EH (cell line): ENCODE results near the gene SYCP2.
A peak's percentile ranks its signal among the peaks of the same experiment; 100 is the strongest.
"Not testable (repeated sequence)": the region's sequence is repeated elsewhere in the genome, so short reads cannot be mapped to it uniquely, and the experiment has no call there.

Experiments used
- DNase-seq: peaks from one replicate; pipeline ENCODE4 v3.0.0-alpha.2; 2015; ENCODE audit warnings: low read depth

The SYCP2 gene

DNA sequence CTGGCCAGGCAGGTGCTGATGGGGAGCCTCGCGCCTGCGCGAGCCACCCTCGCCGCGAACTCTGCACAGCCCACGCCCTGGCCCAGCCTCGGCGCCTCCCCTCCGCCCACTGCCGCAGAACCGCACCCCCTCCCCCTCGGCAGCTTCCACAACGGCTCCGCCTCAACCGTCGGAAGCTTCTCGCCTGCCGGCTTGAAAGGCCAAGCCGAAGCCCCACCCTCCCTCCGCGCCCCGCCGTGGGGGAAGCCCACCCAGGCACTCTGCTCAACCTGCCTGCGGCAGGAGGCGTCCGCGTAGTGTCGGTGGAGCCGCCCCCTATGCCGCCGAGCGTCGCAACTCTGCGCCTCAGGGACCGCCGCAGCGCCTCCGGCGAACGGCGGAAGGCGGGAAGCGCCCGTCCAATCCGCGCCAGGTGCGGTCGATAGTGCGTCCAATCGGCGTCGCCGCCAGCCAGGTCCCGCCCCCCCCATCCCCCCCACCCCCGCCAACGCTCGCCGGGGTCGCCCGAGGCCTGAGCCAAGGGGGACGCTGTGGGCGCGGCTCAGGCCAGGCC lies at the start of gene SYCP2:
TSS of gene SYCP2 (minus strand) at position 342 of the 553 bp plus-strand sequence. CDS start 11,224 bp downstream, outside the sequence.
- DNase-seq: peak; percentile 63

GRCh38 chr20:59983076-59983475 lies 49.6 kb upstream of the SYCP2 start:
- DNase-seq: no peak

DNA sequence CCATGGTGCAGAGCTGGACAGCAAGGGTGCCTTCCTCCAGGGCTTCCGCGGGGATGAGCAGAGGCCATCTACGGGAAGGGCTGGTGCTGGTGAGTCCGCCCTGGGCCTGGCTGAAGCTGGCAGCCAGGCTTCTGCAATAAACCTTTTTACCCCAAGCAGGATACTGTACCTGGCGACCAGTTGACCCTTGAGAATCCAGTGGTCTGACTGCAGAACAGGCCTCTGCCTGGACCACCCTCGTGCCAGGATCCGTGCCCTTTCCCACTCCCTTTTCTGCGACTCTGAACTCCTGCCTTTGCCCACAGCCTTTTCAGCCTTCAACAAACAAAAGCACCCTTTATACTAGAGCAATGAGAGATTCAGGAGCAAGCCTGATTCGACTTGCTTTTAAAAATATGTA lies 43.6 kb upstream of the SYCP2 start:
- no peak for DNase-seq

DNA sequence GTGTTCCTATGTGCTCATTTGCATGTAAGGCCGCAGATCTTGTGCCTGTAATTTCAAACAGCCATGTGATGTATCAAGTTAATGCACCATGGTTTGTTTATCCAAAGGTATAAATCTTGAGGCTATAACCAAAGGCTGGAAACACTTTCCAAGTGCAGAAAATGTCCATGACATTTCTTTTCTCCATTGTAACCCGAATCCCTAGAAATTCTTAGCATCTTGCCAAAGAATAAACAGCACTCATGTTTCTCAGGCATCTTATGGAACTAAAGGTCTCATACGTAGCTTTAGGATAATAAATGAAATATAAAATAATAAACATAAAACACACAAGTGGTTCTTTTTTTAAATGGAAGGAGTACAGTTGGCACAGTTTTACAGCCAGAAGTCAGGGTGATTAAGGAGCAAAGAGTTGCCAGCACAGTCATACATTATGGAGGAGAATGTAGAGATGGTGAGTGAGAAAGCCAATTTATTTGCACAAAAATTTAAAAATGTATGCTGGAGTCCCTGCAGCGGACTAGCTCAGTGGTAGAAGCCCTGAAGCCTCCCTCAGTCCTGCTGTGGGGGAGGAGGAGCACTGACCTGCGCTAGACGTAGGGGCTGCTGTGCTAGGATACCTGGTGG lies 42.8 kb upstream of the SYCP2 start:
- no peak for DNase-seq

DNA sequence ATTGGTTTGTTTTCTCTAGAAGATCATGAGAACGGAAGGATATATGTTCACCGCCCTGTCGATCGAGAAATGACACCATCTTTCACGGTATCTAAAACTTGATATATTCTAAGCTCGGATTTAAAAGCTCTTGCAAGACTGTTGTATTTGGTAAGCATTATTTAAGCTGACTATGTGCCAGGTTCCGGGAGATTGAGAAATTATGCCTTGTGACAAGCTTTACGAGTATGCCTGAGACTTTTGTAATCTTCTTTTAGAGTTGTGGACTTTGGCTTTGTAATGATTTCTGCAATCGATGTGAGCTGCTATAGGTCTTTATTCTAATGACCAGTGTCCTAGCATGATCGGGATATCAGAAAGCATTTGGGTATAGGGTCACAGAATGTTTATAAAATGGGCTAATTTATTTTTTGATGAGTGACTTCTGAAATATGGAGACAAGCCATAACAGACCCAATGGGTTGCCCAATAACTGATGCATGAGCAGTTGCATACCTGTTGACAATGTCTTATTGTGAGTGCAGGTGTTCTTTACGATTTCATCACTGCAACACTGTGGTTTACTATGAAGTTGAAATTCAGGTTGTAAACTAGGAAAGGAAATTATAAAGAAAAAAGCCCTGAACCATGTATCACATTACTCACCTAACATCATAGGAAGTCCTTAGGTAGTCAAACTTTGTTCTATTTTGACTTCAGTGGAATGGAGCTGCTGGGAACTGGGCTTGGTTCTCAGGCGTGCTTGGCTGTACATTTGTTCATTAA lies 38.8 kb upstream of the SYCP2 start:
- DNase-seq: no peak

DNA sequence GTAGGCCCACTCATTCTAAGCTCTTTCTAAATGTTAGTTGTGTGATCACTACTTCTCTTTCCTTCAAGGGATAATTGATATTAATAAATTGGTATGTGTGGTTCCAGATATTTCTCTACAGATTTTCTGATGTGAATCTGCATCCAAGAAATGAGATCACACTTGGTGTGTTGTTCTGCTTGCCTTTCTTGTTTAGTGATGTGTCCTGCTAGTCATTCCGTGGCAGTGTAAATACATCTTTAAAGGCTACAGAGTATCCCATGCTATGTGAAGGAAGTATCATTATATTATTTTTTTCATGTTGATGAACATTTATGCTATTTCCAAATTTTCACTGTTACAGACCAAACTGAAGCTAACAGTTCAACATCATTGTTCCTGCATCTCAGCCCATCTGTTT lies 38.0 kb upstream of the SYCP2 start:
- DNase-seq: no peak

DNA sequence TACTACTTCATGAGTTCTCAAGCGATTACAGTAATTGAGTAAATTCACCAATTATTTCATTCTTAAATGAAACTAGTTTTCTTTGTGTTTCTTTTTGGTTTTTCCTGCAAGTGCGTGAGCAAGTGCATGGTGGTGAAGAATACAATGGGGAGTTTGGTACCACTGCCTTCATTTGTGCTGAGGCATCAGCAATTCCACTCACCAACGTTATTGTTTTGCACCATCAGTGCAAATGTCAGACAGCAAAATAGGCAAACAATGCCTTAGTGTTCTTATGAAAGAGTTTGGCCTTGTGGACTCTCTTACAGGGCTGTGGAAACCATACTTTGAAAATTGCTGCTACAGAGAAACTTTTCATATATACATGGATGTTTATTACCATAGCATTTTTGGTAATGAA lies 33.0 kb upstream of the SYCP2 start:
- DNase-seq: no peak

- no peak for DNase-seq
These were observed 28.7 kb upstream of the SYCP2 start for GRCh38 chr20:59962155-59962554.

DNA sequence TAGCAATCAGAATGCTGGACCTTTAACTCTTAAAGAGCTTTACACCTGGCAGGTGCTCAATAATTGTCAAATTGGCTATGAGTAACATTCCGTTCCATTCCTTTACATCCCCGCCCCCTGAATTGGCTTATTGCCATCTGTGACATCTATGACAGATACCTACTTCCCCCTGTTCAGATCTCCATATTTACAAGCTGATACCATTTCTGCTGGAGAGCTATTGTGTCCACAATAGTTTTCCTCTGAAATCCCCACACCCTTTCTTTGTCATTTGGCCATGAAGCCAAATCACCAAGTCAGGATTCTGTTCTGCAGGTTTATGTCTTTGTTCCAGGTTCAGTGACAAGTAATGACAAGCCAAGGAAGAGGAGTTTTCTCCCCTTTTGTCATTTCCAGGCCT lies 28.0 kb upstream of the SYCP2 start:
- no peak for DNase-seq

DNA sequence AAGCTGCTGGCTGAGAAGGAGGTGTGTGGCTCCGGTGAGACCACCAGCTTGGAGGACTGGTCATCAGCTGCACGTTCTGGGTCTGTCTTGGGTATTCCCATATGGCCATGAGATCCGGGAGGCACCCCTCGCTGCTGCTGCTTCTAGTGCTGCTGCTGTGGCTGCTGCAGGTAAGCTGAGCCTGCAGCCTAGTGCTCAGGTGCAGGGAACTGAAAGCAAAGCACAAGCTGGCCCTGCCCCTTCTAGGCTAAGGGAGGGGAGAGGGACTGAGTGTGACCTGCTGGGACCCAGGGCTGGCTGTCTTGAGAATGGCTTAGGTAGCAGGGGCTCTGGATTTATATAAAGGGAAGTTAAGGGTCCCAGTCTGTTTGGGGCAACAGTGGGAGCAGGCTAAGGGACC lies 25.2 kb upstream of the SYCP2 start:
- no peak for DNase-seq

DNA sequence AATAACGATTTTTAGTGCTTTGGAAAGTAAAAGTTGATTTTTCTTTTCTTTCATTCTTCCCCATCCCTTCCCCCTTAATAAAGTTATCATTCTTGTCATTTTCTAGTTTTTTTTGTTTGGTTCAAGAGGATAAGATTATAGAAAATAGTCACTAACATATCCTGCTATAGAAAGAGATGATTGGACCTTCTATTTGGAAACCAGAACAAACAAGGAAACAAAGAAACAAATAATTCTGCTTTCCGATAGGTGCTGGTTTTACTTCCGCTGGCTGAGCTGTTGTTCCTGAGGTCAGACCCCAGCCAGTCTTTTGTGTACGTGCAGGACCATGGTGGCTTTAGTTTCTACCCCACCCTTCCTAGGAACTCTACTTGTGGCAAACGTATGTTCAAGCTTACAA lies 24.7 kb upstream of the SYCP2 start, which contains the start of gene CDH26:
TSS of gene CDH26 (plus strand) at position 301 of the 400 bp plus-strand sequence. CDS start 304 bp downstream, outside the sequence.
- DNase-seq: no peak

DNA sequence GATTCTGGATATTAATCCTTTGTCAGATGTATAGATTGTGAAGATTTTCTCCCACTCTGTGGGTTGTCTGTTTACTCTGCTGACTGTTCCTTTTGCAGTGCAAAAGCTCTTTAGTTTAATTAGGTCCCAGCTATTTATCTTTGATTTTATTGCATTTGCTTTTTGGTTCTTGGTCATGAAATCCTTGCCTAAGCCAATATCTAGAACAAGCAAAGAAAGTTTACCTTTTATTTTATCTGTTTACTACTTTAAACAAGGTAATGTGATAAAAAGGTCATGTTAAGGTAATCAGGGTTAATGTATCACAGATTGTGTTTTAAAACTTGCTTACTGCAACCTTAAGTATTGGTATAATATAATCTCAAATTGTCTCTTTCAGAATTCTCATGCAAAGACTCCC lies 24.1 kb upstream of the SYCP2 start:
- DNase-seq: not testable (repeated sequence)

DNA sequence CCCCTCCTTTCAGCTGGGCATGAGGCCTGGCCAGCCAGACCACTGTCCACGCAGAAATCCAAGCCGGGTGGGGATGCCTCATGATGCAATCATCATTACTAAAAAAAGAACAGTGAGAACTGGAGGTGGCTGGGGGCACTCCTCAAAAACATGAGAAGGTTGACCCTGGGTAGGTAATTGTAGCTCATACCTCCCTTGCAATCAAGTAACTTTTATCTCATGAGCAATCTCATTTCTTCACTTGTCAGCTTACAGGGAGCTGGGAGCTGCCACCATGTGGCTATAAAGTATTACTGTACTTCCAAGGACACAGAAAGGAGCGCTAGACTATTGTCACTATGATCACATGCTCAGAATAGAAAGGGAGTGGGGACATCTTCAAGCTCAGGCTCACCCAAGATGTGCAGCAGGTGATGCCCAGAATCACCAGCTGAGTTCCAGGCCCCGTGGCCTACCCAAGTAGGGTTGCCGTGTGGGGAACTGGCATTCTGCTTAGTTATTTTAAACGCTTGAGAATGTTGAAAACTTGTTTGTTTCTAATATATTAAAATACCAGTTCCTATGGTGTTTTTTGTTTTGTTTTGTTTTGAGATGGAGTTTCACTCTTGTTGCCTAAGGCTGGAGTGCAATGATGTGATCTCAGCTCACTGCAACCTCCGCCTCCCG lies 21.8 kb upstream of the SYCP2 start:
- peak; percentile 36 for DNase-seq

DNA sequence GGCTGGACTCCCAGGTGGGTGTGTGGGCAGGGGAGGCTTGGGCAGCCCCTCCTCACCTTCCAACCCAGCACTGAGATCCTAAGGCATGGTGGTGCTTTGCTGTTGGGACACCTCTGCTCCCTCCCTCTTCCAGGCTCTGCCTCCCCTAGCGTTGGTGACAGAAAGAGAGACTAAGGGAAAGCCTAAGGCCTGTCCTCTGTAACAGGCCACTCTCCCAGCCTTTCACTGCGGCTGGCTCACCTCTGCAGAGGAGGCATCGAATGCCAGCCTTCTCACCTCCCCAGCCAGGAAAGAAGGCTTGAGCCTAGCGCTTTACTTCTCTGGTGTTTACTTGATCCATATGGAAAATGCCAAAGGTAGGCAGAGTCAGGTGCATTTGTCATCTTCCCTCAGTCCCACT lies 21.3 kb upstream of the SYCP2 start:
- DNase-seq: no peak

GRCh38 chr20:59949911-59950310 lies 16.5 kb upstream of the SYCP2 start:
- DNase-seq: no peak

GRCh38 chr20:59948828-59949720 lies 15.6 kb upstream of the SYCP2 start:
- peak; percentile 66 for DNase-seq

DNA sequence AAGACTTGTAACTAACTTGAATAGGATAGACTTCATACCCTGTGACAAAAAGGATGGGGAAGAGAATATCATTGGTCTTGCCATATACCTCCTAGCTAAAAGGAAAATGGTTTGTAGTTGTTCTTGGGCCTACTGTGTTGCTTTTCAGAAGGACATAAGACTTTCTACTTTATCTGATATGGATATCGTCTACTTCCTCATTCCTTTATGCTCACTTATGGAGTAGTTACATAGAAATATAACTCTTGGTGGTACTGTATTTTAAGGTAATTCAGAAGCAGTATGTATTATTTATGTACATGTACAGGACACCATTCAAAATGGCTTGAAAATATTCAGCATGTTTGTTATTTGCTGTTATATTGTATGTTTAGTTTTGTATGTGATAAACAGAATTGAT lies 14.8 kb upstream of the SYCP2 start:
- DNase-seq: no peak

DNA sequence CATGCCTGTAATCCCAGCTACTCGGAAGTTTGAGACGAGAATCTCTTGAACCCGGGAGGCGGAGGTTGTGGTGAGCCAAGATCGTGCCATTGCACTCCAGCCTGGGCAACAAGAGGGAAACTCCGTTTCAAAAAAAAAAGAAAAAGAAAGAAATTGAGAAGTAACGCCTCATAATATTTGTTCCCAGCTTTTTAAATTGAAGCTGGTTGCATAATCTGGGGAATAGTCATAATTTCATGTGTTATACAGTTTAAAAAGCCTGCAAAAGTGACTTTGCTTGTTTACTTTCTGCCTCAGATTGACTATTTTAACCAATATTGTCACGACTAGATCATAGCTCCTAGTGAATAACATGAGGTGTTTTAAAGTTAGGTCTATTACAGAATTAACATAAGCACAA lies 13.9 kb upstream of the SYCP2 start:
- DNase-seq: no peak

DNA sequence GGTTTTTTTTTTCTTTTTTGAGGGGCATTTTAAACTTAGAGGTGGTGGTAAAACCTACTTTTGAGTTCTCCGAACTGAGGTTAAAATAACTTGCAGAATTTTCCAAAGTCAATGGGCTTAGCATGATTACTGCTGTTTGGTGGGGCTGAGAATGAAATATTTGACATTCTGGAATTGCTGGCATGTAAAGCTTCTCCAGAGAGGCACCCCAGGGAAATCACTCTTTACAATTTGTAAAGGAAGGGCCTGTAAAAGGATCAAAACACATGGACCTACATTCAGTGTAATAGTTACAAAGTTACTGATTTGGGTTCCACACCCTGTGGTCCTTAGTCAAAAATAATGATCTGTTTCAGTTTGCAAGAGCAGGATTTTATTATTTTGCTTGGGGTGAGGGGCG lies 12.3 kb upstream of the SYCP2 start:
- DNase-seq: peak; percentile 15

GRCh38 chr20:59945175-59945574 lies 11.7 kb upstream of the SYCP2 start:
- DNase-seq: peak; percentile 18

DNA sequence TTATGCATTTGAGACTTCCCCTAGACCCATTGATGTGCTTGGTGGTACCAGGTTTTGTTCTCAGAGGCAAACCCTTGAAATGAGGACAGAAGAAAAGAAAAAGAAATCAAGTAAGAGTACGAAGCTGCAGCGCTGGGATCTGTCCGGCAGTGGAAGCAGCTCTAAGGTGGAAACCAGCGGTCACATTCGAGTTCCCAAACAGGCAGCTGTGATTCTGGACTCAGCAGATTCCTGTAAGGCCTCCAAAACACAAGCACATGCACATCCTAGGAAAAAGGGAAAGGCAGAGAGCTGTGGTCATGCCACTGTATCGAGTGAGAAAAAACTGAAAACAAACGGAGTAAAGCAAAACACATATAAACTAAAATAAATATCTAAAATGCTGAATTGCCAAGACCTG lies 11.3 kb upstream of the SYCP2 start:
- no peak for DNase-seq

- no peak for DNase-seq
These were observed 8.8 kb upstream of the SYCP2 start for GRCh38 chr20:59942245-59942644.
